DND-41 (cell line): ENCODE results near the gene LDB2.

Source experiments
- ATAC-seq: fragments of 200-7000 bp; cut with Tn5 transposase; 3 replicates; pipeline ENCODE4 v1.9.1; 2021; ENCODE audit warnings: low read depth; ENCODE audit not compliant: insufficient read depth
- DNase-seq: peaks from one replicate; pipeline ENCODE4 v3.0.0-alpha.2; 2020
- H2AFZ ChIP-seq: 2 replicates; pipeline ENCODE4 v1.6.0; 2012; ENCODE audit warnings: low read depth, low read length
- H3K27ac ChIP-seq: 2 replicates; pipeline ENCODE4 v1.5.1; 2012; ENCODE audit warnings: low read length, inconsistent platforms
- H3K27me3 ChIP-seq: fragments of 200-600 bp; sonication (generic); 2 replicates; pipeline ENCODE4 v1.6.0; 2012; ENCODE audit warnings: low read length, mild to moderate bottlenecking, inconsistent platforms; ENCODE audit not compliant: insufficient read depth, poor library complexity
- H3K36me3 ChIP-seq: 2 replicates; pipeline ENCODE4 v1.5.1; 2012; ENCODE audit warnings: low read length, inconsistent platforms; ENCODE audit not compliant: insufficient read depth
- H3K4me1 ChIP-seq: 2 replicates; pipeline ENCODE4 v1.5.1; 2012; ENCODE audit warnings: mild to moderate bottlenecking, low read length; ENCODE audit not compliant: insufficient read depth
- H3K4me2 ChIP-seq: 2 replicates; pipeline ENCODE4 v1.6.0; 2012; ENCODE audit warnings: mild to moderate bottlenecking, moderate library complexity, low read length, inconsistent platforms; ENCODE audit not compliant: insufficient read depth
- H3K4me3 ChIP-seq, 2 experiments: fragments of 200-600 bp in 1 of 2; shearing (Covaris generic) in 1 of 2; 2 replicates each; pipeline ENCODE4 v1.5.1; 2012 to 2016; ENCODE audit warnings: inconsistent platforms in 2 of 2, low read length in 2 of 2, mild to moderate bottlenecking in 2 of 2, low read depth in 1 of 2, moderate library complexity in 1 of 2
- H3K79me2 ChIP-seq: 2 replicates; pipeline ENCODE4 v1.6.0; 2012; ENCODE audit warnings: low read length, inconsistent platforms; ENCODE audit not compliant: insufficient read depth
- H3K9ac ChIP-seq: 2 replicates; pipeline ENCODE4 v1.6.0; 2012; ENCODE audit warnings: low read depth, mild to moderate bottlenecking, inconsistent platforms, low read length, moderate library complexity
- H3K9me3 ChIP-seq: 2 replicates; pipeline ENCODE4 v1.5.1; 2012; ENCODE audit warnings: low read length, moderate library complexity, mild to moderate bottlenecking, inconsistent platforms; ENCODE audit not compliant: insufficient read depth, severe bottlenecking
- H4K20me1 ChIP-seq: 2 replicates; pipeline ENCODE4 v1.6.0; 2012; ENCODE audit warnings: low read length; ENCODE audit not compliant: insufficient read depth
- CTCF ChIP-seq: IDR thresholded peaks from 2 replicates; pipeline ENCODE4 v1.5.1; 2012; ENCODE audit warnings: borderline replicate concordance, low read length, moderate library complexity, mild to moderate bottlenecking; ENCODE audit not compliant: poor library complexity, severe bottlenecking; ENCODE audit errors: extremely low read depth
- EZH2 ChIP-seq: IDR thresholded peaks from 3 replicates; pipeline ENCODE4 v1.6.1; 2012; ENCODE audit warnings: borderline replicate concordance, low read depth, mild to moderate bottlenecking, moderate library complexity, low read length, inconsistent platforms; ENCODE audit not compliant: severe bottlenecking

The LDB2 gene

GRCh38 chr4:16659694-16660093 lies 238.8 kb downstream of the LDB2 start:
- Histone ChIP-seq H4K20me1 (no peaks in the 10 kb centered on the region), H3K9me3 (no peaks in the 10 kb centered on the region), H3K4me2 (no peak overlapping the region), H3K4me3 (no peak overlapping the region), H3K4me1 (no peaks in the 10 kb centered on the region), H3K79me2 (no peaks in the 10 kb centered on the region), H2AFZ (no peak overlapping the region), H3K27me3 (no peaks in the 10 kb centered on the region), H3K36me3 (no peaks in the 10 kb centered on the region), H3K9ac (no peak overlapping the region), H3K27ac (no peak overlapping the region)
- DNase-seq: no peak
- no peak for ATAC-seq
- TF ChIP-seq EZH2: no peak
- no peak for TF ChIP-seq CTCF

- no peaks in the 10 kb centered on the region for H3K4me1 ChIP-seq
- H3K9me3 ChIP-seq: no peaks in the 10 kb centered on the region
- no peaks in the 10 kb centered on the region for H4K20me1 ChIP-seq
- H3K4me2 ChIP-seq: no peak overlapping the region
- H3K36me3 ChIP-seq: no peaks in the 10 kb centered on the region
- no peaks in the 10 kb centered on the region for H3K27me3 ChIP-seq
- no peak overlapping the region for H2AFZ ChIP-seq
- H3K9ac ChIP-seq: no peak overlapping the region
- DNase-seq (no peak), ATAC-seq (no peak)
- no peak overlapping the region for H3K27ac ChIP-seq
- no peaks in the 10 kb centered on the region for H3K79me2 ChIP-seq
- TF ChIP-seq EZH2 (no peak), CTCF (no peak)
- no peak overlapping the region for H3K4me3 ChIP-seq
Measured at GRCh38 chr4:16659079-16659478, 239.4 kb downstream of the LDB2 start.

- Histone ChIP-seq H3K36me3 (no peaks in the 10 kb centered on the region), H3K79me2 (no peaks in the 10 kb centered on the region), H3K4me1 (no peaks in the 10 kb centered on the region), H3K27ac (no peak overlapping the region), H3K9me3 (no peaks in the 10 kb centered on the region), H2AFZ (no peak overlapping the region), H4K20me1 (no peaks in the 10 kb centered on the region), H3K4me3 (no peak overlapping the region), H3K4me2 (no peak overlapping the region), H3K9ac (no peak overlapping the region), H3K27me3 (no peaks in the 10 kb centered on the region)
- DNase-seq (no peak), ATAC-seq (no peak)
- TF ChIP-seq CTCF (no peak), EZH2 (no peak)
Measured at GRCh38 chr4:16658183-16658582, 240.3 kb downstream of the LDB2 start.

- Histone ChIP-seq H3K27me3 (no peaks in the 10 kb centered on the region), H3K9ac (no peak overlapping the region), H3K36me3 (no peaks in the 10 kb centered on the region), H3K4me1 (no peaks in the 10 kb centered on the region), H3K4me2 (no peak overlapping the region), H3K9me3 (no peaks in the 10 kb centered on the region), H2AFZ (no peak overlapping the region), H4K20me1 (no peaks in the 10 kb centered on the region), H3K4me3 (no peak overlapping the region), H3K79me2 (no peaks in the 10 kb centered on the region), H3K27ac (no peak overlapping the region)
- DNase-seq: no peak
- ATAC-seq: no peak
- no peak for TF ChIP-seq CTCF
- no peak for TF ChIP-seq EZH2
Measured at GRCh38 chr4:16655111-16655510, 243.3 kb downstream of the LDB2 start.
